Liver (tissue), 3 donors: ENCODE results near the gene DNMBP.

ENCODE experiments used
- CTCF ChIP-seq: fragments of 150-350 bp; IDR thresholded peaks from 2 replicates; pipeline ENCODE4 v1.5.1; 2017; ENCODE audit warnings: improper control_type of control experiment, low read depth, low read length; ENCODE audit not compliant: missing input control
- EGR1 ChIP-seq, 2 donors: IDR thresholded peaks; 2 replicates each; pipeline ENCODE4 v1.6.1; 2016 to 2018; ENCODE audit warnings: antibody characterized with exemption in 2 of 2, low read depth in 2 of 2
- GABPA ChIP-seq, 2 donors: IDR thresholded peaks in 1 of 2; conservative IDR thresholded peaks in 1 of 2; 2 replicates each; pipeline ENCODE4 v1.6.1; 2016; ENCODE audit warnings: antibody characterized with exemption in 2 of 2, mild to moderate bottlenecking in 1 of 2, moderate library complexity in 1 of 2
- HNF4A ChIP-seq, 2 donors: conservative IDR thresholded peaks; 2 replicates each; pipeline ENCODE4 v1.6.1; 2016; ENCODE audit warnings: antibody characterized with exemption in 2 of 2, mild to moderate bottlenecking in 2 of 2
- MAX ChIP-seq: IDR thresholded peaks from 2 replicates; pipeline ENCODE4 v1.6.1; 2016; ENCODE audit warnings: antibody characterized with exemption
- SP1 ChIP-seq: IDR thresholded peaks from 2 replicates; pipeline ENCODE4 v1.6.1; 2018; ENCODE audit warnings: antibody characterized with exemption, mild to moderate bottlenecking
- TF ChIP-seq, protein P1 (sequence below): IDR thresholded peaks from 2 replicates; pipeline ENCODE4 v1.6.1; 2016; ENCODE audit warnings: antibody characterized with exemption
- donor health status: healthy.
- donor health status: healthy.

GRCh38 chr10:99993701-99994689, 15.8 kb downstream of the DNMBP start:
- TF ChIP-seq CTCF (no peak), HNF4A (conservative IDR thresholded peaks at IDR 0.05) (no peak), EGR1 (IDR thresholded peaks at IDR 0.05; ENCODE audit: low read depth in 2 of 2) (no peak), SP1 (peak; percentile 35), MAX (no peak), GABPA (IDR thresholded peaks at IDR 0.05 in 1 of 2, conservative IDR thresholded peaks at IDR 0.05 in 1 of 2) (no peak)
- TF ChIP-seq, protein P1, sequence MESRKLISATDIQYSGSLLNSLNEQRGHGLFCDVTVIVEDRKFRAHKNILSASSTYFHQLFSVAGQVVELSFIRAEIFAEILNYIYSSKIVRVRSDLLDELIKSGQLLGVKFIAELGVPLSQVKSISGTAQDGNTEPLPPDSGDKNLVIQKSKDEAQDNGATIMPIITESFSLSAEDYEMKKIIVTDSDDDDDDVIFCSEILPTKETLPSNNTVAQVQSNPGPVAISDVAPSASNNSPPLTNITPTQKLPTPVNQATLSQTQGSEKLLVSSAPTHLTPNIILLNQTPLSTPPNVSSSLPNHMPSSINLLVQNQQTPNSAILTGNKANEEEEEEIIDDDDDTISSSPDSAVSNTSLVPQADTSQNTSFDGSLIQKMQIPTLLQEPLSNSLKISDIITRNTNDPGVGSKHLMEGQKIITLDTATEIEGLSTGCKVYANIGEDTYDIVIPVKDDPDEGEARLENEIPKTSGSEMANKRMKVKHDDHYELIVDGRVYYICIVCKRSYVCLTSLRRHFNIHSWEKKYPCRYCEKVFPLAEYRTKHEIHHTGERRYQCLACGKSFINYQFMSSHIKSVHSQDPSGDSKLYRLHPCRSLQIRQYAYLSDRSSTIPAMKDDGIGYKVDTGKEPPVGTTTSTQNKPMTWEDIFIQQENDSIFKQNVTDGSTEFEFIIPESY, result no peak
